Fibroblast of skin of right quadriceps (primary cell): ENCODE data around the gene MCU.
A peak's percentile ranks its signal among the peaks of the same experiment; 100 is the strongest.
"Not testable (repeated sequence)": the region's sequence is repeated elsewhere in the genome, so short reads cannot be mapped to it uniquely, and the experiment has no call there.

ENCODE experiments used
- DNase-seq: peaks from one replicate; pipeline ENCODE4 v3.0.0-alpha.2; 2013

The MCU gene, protein sequence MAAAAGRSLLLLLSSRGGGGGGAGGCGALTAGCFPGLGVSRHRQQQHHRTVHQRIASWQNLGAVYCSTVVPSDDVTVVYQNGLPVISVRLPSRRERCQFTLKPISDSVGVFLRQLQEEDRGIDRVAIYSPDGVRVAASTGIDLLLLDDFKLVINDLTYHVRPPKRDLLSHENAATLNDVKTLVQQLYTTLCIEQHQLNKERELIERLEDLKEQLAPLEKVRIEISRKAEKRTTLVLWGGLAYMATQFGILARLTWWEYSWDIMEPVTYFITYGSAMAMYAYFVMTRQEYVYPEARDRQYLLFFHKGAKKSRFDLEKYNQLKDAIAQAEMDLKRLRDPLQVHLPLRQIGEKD

DNA sequence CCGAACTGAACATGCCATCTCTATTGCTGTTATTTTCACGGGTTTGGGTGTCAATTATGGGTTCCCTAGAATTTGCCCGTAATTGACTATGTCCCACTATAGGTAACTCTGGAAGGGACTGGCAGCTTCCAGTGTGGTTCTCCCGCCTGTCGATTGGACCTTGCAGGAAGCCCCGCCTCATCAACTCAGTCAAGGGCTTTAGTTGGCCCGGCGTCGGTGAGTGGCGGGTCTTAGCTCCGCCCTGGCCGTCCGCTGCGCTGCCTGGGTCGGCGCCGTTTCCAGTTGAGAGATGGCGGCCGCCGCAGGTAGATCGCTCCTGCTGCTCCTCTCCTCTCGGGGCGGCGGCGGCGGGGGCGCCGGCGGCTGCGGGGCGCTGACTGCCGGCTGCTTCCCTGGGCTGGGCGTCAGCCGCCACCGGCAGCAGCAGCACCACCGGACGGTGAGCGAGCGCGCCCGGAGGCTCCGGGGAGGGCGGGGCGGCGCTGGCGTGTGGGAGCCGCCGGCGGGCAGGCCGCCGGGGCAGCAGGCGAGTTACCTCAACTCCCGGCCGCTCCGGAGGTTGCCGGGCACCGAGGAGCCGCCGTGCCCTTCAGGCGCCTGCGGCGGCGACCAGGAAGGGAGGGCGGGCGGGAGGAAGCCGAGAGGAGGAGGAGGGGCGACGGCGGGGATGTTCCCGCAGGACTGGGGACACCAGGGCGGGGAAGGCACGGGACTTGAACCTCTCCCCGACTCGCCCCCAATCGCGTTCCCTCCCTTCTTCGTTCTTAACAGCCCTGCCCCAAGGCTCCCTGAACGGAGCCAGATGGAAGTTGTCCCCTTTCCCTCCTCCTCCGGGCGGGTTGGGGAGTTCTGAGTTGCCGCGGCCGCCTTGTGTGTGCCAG is at the start of gene MCU:
Gene MCU, plus strand, starts transcription at position 281 of the 881 bp plus-strand sequence. Its CDS starts 9 bp downstream, at position 290.
- peak; percentile 93 for DNase-seq

DNA sequence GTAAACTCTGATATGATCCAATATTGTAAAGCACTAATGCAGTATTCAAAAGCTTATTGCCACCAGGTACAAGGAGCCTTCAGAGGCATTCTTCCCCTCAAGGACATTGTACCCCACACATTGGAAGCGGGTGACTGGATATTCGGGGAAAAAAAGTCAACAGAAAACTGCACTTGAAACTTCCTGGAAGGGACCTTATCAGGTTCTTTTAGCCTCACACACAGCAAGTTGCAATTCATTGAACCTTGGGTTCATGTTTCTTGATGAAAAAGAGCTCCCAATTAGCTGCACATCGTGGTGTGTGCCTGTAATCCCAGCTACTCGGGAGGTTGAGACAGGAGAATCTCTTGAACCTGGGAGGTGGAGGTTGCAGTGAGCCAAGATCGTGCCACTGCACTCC is 49.6 kb upstream of the MCU start:
- DNase-seq = no peak

DNA sequence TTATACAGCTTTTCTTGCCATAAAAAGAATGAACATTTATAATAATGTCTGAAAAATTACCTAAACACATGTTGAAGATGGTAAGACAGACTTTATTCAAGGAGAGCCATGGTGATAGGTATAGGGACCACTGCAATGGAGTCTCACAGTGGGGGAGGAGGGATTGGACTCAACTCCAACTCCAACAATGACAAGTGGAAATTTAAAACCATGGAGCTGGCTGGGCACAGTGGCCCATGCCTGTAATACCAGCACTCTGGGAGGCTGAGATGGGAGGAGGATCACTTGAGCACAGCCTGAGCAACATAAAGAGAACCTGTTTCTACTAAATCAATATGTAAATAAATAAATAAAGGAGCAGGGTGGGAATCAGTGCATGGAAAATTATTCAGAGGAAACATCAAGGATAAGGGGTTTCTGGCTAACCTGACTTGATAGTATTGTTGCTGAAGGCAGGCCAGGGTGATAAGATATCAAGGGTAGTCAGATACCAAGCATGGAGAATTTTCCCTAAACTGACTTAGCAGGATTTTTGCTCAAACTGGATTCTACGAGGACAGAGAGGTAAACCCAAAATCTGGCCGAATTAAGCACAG is 46.6 kb upstream of the MCU start:
- no peak for DNase-seq

DNA sequence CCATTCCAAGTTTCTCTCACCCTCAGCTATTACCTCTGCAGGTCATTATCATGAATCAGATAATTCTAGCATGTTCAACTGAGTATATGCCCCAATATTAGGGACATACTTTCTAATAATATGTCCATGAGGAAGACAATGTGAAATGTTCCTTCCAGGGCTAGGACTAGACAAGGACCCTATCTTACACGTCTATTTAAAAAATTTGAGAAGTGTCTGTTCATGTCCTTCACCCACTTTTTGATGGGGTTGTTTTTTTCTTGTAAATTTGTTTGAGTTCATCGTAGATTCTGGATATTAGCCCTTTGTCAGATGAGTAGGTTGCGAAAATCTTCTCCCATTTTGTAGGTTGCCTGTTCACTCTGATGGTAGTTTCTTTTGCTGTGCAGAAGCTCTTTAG is 45.0 kb upstream of the MCU start:
- not testable (repeated sequence) for DNase-seq

DNA sequence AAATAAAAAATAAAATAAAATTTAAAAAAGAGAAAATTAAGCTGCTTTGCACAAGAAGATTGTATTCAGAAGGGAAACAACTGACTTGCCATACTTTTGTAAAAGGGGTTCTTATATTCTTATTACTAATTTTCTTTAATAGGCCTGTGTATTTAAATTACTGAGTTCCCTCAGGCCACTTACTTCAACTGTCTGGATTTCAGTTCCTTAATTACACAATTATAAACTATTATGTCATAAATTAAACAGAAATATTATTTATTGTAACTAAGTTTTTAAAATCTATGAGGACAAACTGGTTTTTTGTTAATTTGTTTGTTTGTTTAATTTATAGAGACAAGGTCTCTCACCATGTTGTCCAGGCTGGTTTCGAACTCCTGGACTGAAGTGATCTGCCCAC is 43.6 kb upstream of the MCU start:
- no peak for DNase-seq

DNA sequence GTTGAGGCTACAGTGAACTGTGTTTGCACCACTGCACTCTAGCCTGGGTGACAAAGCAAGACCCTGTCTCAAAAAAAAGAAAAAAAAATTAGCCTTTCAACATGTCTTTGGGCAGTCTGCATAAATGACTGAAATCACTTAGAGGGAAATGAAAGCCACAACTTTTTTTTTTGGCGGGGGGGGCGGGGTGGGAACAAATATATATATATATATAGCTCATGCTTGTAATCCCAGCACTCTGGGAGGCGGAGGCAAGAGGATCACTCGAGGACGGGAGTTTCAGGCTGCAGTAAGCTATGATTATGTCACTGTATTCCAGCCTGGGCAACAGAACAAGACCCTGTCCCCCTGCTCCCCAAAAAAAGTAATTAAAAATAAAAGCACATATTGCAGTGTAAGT is 42.7 kb upstream of the MCU start:
- no peak for DNase-seq

DNA sequence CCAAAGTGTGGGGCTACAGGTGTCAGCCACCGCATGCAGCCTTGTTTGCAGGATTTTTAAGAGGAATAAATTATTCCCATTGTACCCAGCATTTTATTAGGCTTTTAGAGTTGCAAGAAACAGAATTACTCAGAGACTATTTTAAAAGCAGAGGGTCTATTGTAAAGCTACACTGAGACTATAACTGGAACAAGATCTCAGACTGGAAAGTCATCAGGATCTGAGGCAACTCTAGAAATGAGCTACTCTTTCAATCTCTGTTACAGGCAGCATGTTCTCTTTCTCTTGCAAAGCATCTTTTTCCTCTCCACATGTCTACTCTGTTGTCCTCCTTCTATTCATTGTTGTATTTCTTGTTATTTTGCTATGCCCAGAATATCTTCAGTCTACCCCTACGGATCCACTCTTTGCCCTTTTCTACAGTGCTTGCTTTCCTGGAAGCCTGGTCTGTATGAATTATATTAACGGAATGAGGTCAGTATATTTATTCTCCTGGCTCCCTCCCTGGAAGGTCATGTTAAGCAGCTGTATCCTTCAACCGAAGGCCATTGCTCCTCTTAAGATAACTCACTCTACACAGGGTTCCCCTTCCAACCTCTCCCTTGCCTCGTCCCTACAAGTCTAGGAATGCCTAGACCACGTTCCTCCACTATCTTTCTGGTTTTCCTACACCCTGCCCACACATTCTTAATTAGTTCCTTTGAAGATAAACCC is 38.4 kb upstream of the MCU start:
- no peak for DNase-seq

DNA sequence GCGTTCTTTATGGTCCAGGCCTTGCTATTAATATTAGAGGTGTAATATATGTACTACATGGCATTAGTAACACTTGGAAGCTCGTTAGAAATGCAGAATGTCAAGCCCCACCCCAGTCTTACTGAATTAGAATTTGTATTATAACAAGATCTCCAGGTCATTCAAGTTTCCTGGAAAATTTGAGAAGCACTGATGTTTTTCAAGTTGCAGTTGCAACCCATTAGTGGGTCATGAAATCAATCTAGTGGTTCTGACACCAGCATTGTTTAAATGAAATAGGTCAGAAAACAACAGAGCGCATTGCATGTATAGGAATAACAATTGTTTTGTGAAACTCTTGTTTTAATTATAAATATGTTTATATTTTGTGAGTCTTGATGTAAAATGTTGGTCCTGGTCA is 37.2 kb upstream of the MCU start:
- DNase-seq = no peak

DNA sequence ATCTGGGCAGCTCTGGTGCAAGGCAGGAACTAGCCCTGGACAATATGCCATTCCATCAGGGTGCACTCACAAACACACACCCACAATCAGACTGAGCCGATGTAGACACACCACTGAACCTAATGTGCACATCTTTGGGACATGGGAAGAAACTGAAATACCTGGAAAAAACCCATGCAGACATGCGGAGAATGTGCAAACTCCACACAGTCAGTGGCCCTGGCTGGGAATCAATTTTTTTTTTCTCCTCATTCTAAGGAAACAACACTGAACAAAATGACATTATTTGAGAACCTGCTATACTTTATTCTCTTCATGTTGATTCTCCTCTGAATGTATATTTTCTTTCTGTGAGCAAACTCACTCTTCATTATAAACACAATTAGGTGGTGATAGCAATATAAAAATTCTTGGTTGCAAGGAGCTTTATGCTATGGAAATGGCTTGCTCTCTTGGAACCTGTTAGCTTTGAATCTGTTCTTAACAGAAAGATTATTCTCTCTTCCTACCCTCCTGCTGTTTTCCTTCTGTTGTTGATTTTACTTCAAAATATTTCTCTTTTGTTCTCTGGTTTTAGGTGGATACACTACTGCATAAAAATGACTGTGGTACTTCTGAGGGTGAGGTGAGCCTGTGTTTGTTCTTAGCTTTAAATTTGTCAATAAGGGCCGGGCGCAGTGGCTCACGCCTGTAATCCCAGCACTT is 33.1 kb upstream of the MCU start:
- no peak for DNase-seq

DNA sequence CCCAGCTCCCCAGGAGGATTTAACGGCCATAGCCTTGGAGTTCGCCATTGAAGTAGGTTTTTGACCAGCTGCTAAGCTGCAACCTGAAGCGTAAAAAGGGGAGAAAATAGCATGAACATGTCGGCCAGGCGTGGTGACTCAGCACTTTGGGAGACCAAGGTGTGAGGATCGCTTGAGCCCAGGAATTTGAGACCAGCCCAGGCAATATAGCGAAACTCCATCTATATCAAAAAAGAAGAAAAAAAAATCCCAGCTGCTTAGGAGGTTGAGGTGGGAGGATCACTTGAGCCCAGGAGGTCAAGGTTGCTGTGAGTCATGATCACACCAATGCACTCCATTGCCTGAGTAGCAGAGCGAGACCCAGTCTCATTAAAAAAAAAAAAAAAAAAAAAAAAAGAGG is 32.2 kb upstream of the MCU start:
- DNase-seq = no peak

DNA sequence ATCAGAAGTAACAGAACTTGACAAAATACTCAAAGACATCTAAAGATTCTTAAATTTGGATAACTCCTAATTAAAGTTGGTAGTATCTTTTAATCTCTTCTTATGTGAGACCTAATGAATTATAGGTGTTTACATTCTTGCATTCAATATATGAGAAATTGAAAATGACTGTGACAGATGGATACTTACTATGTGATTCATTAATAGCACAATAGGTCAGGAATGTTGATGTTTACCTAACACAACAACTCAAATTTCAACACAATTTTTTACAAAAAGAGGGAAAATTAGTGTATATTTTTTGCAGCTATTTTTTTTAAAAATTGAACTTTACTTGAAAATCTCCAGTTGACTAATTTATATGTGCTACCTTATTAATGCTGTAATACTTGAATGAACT is 31.7 kb upstream of the MCU start:
- no peak for DNase-seq

DNA sequence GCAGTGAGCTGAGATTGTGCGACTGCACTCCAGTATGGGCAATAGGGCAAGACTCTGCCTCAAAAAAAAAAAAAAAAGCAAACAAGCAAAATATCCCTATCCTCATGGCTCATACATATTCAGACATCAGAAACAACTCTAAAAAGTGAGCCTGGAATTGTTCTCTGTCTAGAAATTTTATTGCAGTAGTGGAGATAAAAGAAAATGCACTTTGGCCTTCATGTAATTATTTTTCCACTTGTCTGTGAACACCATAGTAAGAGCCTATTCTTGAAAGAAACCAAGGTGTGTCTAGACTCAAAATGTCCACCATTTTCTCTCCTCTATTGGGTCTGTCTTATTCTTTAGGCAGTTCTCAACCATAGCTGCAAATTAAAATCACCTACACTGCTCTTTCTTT is 30.5 kb upstream of the MCU start:
- DNase-seq = no peak

DNA sequence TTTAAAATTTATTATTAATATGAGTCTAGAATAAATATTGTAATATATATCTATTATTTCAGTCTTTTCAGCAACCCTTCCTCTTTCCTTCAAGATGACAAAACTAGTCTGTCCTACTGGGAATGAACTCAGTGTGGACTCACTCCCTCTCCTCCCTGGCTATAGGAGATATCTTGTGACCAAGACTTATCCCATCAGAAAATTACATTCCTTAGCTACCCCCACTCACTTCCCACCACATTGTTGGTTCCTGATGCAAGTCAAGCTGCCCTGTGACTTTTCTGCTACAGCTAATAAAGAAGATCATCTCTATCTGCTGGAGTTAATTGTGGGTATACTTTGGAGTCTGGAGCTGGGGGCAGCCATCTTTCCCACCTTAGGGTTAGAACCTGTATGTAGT is 28.0 kb upstream of the MCU start:
- DNase-seq = no peak

DNA sequence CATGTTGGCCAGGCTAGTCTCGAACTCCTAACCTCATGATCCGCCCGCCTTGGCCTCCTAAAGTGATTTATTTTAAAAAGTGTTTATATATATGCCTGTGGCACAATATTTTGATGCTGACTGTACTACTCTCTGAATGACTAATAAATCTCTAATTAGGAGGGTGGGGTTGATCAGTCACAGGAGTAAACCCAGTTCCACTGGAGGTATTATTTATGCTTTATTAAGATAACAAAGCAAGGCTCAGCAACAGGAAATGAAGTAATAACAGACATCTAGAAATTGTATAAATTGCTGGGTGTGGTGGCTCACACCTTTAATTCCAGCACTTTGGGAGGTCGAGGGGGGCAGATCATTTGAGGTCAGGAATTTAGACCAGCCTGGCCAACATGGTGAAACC is 26.0 kb upstream of the MCU start:
- DNase-seq = peak; percentile 37

DNA sequence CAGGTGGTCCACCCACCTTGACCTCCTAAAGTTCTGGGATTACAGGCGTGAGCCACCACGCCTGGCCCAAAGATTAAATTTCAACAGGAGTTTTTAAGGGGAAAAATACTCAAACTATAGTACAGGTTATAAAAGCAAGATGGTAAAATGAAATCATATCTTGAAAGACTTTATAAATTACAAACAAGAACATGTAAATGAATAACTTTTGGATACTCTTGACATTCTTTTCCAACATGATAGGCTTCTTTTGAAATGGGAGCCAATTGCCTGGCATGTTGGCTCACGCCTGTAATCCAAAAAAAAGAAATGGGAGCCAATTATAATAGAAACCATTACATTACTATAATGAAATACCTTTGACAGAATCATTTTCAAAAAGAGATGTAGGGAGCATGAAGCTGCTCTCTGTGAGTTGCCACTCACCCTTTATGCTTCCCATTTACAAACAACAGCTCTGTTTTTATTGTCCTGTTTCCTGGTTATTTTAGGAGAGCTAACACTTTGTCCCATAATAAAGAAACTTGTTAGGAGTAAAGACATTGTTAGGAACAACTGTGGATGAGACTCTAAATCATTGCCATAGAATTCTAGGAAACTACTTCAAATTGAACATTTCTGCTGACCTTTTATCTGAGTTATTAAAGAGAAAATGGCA is 24.6 kb upstream of the MCU start:
- no peak for DNase-seq

DNA sequence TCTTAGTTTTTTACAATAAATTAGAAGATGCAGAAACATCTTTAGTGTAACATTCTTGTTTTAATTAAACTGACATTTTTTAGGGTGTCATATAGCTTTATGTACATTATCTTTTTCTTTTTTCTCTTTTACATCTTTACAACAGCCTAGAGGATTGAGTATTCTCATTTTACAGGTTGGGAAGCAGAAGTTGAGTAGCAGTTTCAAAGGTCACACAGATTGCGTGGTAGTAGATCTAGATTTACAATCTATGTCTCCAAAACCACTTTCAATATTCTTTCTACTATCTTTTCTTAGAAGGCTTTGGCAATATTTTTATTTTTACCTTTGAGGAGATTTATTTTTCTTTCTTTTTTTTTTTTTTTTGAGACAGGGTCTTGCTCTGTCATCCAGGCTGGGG is 18.7 kb upstream of the MCU start:
- no peak for DNase-seq

DNA sequence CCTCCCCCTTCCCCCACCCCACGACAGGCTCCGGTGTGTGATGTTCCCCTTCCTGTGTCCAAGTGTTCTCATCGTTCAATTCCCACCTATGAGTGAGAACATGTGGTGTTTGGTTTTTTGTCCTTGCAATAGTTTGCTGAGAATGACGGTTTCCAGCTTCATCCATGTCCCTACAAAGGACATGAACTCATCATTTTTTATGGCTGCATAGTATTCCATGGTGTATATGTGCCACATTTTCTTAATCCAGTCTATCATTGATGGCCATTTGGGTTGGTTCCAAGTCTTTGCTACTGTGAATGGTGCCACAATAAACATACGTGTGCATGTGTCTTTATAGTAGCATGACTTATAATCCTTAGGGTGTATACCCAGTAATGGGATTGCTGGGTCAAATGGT is 17.8 kb upstream of the MCU start:
- not testable (repeated sequence) for DNase-seq

DNA sequence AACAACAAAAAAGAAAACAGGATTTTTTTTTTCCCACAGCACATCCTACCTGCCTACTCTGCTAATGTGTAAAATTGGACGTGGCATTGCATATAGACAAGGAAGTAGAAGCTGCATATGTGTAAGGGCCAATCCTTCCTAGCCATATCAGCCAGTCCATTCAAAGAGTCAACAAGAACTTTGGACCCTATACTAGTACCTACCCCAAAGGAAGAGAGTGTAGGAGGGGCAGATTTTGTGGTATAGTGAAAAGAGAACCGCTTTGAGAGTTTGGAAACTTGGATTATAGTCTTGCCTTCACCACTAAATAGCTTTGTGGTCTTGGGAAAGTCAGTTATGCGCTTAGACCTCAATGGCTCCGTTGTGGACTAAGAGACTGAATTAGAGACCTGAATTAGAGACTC is 12.1 kb upstream of the MCU start:
- DNase-seq = no peak

DNA sequence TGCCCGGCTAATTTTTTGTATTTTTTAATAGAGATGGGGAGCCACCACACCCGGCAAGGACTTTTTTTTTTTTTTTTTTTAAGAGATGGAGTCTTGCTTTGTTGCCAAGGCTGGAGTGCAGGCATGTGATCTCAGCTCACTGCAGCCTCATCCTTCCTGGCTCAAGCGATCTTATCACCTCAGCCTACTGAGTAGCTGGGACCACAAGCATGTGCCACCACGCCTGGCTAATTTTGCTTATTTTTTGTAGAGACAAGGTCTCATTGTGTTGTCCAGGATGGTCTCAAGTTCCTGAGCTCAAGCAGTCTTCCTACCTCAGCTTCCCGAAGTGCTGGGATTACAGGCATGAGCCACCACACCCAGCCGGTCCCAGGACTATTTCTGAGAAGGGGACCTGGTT is 9.3 kb upstream of the MCU start:
- DNase-seq = no peak

DNA sequence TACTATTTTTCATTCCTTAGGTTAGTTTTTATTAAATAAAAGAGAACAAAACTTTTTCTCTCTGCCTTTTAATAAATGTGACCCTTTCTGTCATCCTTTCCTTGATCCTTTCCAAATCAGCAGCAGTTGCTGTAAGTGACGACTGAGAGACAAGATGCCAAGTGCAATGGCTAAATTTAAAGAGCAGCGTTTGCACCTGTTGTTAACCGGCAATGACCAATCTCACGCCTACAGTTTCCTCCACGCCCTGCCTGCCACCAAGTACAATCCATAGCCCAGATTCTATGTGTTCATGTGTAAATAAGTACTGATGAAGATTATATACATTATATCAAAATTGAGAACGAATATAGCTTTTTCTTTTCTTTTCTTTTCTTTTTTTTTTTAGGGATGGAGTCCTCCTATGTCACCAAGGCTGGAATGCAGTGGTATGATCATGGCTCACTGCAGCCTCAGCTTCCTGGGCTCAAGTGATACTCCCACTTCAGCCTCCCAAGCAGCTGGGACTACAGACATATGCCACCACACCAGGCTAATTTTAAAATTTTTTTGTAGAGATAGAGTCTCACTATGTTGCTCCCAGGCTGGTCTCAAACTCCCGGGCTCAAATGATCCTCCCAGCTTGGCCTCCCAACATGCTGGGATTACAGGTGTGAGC is 6.5 kb upstream of the MCU start:
- no peak for DNase-seq

DNA sequence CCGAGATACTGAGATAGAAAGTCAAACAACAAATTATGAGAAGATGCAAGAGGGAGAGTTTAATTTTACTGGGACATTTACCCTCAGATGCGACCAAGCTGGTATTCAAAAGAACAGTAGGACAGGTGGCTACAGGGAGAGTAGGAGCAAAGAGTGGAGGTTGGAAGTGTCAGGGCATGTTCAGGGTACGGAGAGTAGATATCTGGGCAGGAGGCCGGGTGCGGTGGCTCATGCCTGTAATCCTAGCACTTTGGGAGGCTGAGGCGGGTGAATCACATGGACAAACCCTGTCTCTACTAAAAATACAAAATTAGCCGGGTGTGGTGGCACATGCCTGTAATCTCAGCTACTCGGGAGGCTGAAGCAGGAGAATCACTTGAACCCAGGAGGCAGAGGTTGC is 5.5 kb upstream of the MCU start:
- DNase-seq = not testable (repeated sequence)

DNA sequence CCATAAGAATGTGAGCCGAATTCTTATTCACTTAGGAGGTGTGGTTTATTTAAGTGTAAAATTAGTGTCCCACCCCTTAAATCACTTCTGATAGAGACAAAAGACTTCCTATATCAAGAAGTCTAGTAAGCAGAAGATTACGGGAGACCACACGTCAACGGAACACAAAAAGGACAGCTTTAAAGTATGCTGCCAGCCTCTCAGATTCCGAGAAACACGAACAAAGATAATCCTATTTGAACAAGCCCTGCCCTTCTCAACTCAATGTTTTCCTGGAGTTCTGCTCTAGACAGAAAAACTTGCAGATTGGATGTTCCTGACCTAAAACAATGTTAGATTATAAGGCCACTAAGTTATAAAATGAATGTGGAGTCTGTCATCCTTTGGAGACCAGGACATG is 4.9 kb upstream of the MCU start:
- no peak for DNase-seq
